IPS DF 4.7 (cell line): Measurements from ENCODE around the gene FRZB.
"Not testable (repeated sequence)": the region's sequence is repeated elsewhere in the genome, so short reads cannot be mapped to it uniquely, and the experiment has no call there.

Source experiments
- DNase-seq: peaks from one replicate; pipeline ENCODE4 v3.0.0-alpha.2; 2013; ENCODE audit warnings: low spot score; ENCODE audit errors: extremely low read depth

The FRZB gene

GRCh38 chr2:182890773-182891378 is 24.4 kb upstream of the FRZB start:
- no peak for DNase-seq

GRCh38 chr2:182890305-182890704 is 23.9 kb upstream of the FRZB start:
- DNase-seq: no peak

DNA sequence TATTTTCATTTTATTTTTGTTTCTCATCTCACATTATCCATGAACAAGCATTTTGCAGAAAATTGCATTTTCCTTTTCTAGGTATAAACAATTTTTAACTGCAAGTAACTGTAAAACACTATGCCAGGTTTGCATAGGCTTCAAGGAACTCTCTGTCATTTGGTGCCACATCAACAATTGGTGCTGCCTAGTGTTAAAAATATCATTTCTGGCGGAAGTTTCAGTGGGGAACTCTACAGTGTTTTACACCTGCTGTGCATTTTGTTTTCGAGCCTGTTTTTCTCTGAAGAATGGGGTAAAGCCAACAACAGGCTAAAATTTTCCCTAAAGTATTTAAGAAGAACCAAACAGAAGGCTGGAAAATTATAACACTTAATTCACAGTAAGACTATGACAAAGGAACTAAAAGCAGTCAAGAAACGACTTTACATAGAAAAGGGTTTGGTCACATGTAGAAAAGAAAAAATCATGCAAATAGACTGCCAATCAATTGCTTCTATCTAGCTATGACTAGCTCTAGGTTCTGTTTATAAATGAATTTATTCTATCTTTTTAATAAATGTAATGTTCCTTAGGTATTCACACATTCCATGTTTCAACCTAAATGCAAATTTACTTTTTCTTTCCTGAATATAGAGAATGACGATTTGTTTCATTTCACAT is 21.4 kb upstream of the FRZB start:
- no peak for DNase-seq

DNA sequence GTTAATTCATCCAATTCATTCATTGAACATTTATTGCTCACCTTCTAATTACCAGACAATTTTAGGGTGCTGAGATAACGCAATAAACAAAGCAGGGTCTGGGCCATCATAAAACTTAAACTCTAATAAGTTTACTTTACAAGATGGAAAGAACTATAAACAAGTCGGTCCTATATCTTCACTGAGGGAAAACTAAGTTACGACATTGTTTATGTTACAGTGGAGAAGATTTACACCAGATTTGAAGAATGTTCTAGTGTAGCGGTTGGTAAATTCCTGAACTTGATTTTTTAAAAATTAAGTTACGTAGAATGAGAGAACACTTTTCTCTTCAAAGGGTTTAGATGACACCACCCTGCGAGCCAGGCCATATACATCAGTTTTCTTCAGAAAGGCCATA is 20.7 kb upstream of the FRZB start:
- no peak for DNase-seq

DNA sequence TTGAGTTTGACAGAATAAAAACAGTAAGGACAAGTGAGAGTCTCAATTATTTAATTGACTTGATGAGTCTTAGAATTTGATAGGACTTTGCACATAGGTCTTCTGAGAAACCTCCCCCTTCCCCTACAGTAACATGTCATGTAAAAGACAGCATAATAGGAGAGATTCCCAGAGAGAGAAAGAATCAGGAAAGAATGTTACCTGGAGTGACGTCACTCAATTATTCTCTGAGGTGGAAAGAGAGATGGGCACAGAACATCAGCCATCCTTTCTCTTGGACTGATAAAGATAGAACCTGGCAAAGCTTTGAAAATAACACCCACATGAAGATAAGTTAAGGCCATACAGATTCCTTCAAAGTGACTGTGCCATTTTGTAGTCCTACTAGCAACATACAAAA is 19.3 kb upstream of the FRZB start:
- no peak for DNase-seq

GRCh38 chr2:182883451-182883850 is 17.0 kb upstream of the FRZB start:
- DNase-seq: no peak

- not testable (repeated sequence) for DNase-seq
Measured at GRCh38 chr2:182880100-182880499, 13.7 kb upstream of the FRZB start.

GRCh38 chr2:182876653-182877052 is 10.2 kb upstream of the FRZB start:
- not testable (repeated sequence) for DNase-seq

DNA sequence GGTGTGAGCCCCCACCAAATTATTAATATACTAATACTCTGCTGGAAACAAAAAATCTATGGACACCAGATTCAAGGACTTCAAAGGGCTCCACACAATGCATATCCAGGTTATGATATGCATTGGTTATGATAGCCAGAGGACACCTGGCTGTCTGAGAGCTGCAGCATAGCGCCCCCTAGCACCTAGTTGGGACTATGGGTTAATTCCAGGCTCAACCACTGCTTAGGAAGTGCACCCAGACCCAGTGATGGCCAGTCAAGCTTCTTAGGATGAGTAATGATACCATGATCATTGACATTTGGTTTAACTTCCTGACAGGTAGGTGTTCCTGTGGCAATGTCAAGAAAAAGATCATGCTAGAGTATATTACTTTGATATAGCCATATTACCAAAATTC is 3.8 kb upstream of the FRZB start:
- no peak for DNase-seq

DNA sequence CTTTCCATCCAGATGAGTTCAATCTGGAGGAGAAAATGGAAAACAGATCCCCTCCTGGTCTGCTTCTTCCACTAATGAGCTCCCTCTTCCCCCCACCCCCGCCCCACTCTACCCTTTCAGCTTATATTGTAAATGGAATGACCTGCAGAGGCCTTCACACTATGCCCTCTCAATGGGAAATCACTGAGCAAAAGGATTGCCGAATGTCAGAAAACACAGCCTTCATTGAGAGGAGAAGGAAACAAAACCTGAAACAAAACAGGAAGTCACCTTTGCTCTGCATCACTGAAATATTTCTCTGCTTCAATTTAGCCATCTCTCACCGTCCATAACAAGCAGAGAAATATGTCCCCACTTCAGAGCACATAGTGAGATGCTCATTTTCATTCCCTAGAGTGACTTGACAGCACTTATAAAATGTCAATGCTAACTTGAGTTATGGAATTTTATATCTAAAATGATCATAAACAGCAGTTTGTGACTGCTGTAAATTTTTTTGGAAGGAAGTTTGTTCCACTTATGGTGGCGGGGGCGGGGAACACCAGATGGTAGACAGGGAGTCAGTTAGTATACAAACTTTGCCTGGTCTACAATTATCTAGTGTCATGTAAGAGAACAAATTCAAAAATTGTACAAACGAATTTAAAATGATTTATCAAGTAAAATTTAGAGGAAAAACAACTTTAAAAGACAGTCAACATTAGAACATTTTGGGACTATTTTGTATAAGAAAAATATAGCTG is 1.8 kb upstream of the FRZB start:
- DNase-seq: no peak

GRCh38 chr2:182867426-182868053 is 1.1 kb upstream of the FRZB start:
- DNase-seq: no peak

DNA sequence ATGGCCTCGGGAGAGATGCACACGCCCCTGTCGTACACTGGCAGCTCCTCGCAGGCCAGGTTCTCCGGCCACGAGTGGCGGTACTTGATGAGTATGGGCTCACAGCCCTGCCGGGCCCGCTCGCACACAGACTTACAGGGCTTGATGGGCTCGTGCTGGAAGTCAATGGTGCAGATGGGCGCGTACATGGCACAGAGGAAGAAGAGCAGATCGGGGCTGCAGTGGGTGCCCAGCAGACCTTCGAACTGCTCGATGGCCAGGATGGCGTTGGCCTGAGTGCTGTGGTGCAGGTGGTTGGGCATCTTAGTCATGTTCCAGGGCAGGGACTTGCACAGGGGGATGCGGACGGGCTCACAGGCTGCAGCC is 359 bp downstream of the FRZB start:
- no peak for DNase-seq

DNA sequence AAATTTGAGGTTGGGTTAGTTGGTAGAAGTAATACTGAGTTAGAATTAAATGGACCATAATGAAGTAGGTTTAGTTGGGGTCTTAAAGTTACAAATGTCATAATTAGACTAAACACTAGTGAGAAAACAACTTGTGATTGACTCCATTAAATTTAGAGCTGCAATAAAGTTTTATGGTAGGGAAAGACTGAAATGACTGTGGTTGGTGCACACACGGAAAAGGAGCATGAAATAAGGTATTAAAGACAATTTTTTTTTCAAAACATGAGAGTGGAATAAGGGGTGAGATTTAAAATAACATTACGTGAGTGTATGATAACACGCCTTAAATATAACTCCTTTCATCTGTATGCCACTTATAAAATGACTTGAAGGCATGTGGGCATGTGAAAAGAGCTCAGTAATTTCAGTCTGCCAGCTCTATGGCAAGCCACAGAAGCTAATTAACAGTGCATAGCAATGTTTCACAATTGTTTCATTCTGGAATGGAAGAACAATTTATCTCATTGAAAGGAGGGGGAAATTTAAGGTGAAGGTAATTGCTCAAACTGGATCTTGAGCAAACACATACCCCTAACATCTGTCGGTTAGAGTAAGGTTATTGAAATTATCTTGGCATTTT is 1.4 kb downstream of the FRZB start:
- DNase-seq: no peak

- DNase-seq: no peak
Measured at GRCh38 chr2:182863642-182864041, 2.8 kb downstream of the FRZB start.

DNA sequence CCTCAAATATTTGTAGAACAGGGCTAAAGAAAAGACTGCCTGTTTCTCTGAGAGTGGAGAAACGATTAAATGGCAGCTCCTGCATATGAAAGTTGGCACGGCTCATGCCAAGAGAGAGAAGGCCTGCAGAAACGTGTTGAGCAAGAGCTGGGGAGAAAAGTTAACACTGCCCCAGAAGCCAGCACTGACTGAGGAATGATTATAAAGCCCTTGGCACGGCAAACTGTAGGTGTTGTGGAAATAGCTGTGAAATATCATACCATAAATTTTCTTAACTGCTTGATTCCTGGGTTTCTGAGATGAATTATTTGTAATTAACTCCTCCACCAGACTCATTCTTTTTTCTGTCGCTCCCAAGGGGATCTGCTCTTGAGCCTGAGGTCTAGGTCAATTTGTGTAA is 4.3 kb downstream of the FRZB start:
- DNase-seq: no peak

- no peak for DNase-seq
Measured at GRCh38 chr2:182860858-182861257, 5.6 kb downstream of the FRZB start.

- DNase-seq: no peak
Measured at GRCh38 chr2:182858671-182859070, 7.8 kb downstream of the FRZB start.

DNA sequence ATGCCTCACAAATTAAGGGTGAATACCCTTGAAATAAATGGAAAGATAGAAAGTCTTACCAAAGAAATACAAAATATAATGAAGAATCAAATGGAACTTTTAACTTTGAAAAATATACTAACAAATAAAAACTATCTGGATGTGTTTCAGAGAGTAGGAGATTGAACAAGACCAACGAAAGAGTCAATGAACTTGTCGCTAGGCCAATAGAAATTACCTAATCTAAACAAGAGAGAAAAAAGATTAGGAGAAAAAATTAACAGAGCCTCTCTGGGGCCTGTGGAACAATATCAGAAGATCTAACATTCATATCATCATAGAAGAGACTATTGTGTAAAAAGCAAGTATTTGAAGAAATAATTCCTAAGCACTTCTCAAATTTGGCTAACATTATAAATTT is 11.1 kb downstream of the FRZB start:
- no peak for DNase-seq

GRCh38 chr2:182854375-182855105 is 11.9 kb downstream of the FRZB start:
- no peak for DNase-seq

DNA sequence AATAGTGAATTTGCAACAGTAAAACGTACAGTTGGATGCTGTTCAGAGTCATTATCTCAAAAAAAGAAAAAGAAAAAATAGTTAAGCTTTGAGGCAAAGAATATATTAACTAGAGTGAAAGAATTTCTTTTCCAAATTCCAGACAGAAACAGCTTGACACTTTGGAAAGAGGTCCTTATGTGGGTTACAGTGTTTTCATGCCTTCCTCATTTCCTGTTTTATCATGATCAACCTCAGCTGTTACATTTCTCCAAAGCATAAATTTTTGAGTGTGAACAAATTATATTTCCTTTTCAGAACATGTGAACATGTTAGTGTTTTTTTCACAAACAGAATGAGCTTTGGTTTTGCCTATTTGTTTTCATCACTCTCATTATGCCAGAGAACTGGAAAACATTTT is 13.6 kb downstream of the FRZB start:
- no peak for DNase-seq

GRCh38 chr2:182852090-182852489 is 14.3 kb downstream of the FRZB start:
- DNase-seq: no peak
